ENCODE results near the gene ANGPTL8. TPM values are rescaled to one million over a fixed set of nuclear protein-coding genes. Genes with fewer than 3 reads are reported as not detected.

The ANGPTL8 gene
- total RNA-seq, 2 experiments from 2014 or later, result not detected

GRCh38 chr19:11226716-11227166, 12.7 kb upstream of the ANGPTL8 start:
- Mint-ChIP-seq H3K27me3 (no peaks in the 10 kb centered on the region), H3K36me3 (ENCODE audit: low read depth) (no peaks in the 10 kb centered on the region), H3K9me3 (peaks cover 4% of the 10 kb centered on the region), H3K4me1 (ENCODE audit: low read depth) (no peaks in the 10 kb centered on the region), H3K4me3 (no peak overlapping the region), H3K27ac (no peak overlapping the region)
- DNase-seq, result no peak
- no peak for ATAC-seq (ENCODE audit: poor library complexity)
- H3K27me3 ChIP-seq (ENCODE audit: control insufficient read depth in 1 of 2, insufficient read depth in 2 of 2, low read length in 2 of 2), result no peaks in the 10 kb centered on the region
- no peaks in the 10 kb centered on the region for H3K36me3 ChIP-seq (ENCODE audit: insufficient read depth, low read length)
- ChIA-PET POLR2A (no interaction called here), CTCF (no interaction called here)
- no peak overlapping the region for H3K4me3 ChIP-seq (ENCODE audit: low read length)
- peaks cover 1 to 9% of the 10 kb centered on the region in 2 experiments for H3K9me3 ChIP-seq (ENCODE audit: control insufficient read depth in 1 of 2, insufficient read depth in 1 of 2, low read length in 2 of 2)
- no peaks in the 10 kb centered on the region for H3K4me1 ChIP-seq (ENCODE audit: insufficient read depth, low read length)
- H3K27ac ChIP-seq (ENCODE audit: low read depth in 1 of 2, low read length in 2 of 2), result no peak overlapping the region
- intact Hi-C loops (cut with DNase I, micrococcal nuclease), result no loop called here
- TF ChIP-seq CTCF (IDR thresholded peaks at IDR 0.05), result no peak

- intact Hi-C loops (cut with DNase I, micrococcal nuclease), result no loop called here
- H3K4me3 ChIP-seq (ENCODE audit: low read length), result no peak overlapping the region
- ATAC-seq (ENCODE audit: poor library complexity), result no peak
- no peak for TF ChIP-seq CTCF (IDR thresholded peaks at IDR 0.05)
- no peaks in the 10 kb centered on the region for H3K36me3 ChIP-seq (ENCODE audit: insufficient read depth, low read length)
- no peak overlapping the region for H3K27ac ChIP-seq (ENCODE audit: low read depth in 1 of 2, low read length in 2 of 2)
- Mint-ChIP-seq H3K4me1 (ENCODE audit: low read depth) (no peaks in the 10 kb centered on the region), H3K9me3 (peaks cover 2% of the 10 kb centered on the region), H3K27me3 (no peaks in the 10 kb centered on the region), H3K27ac (no peak overlapping the region), H3K4me3 (no peak overlapping the region), H3K36me3 (ENCODE audit: low read depth) (no peaks in the 10 kb centered on the region)
- ChIA-PET POLR2A (no interaction called here), CTCF (no interaction called here)
- DNase-seq, result no peak
- H3K4me1 ChIP-seq (ENCODE audit: insufficient read depth, low read length), result no peaks in the 10 kb centered on the region
- H3K27me3 ChIP-seq (ENCODE audit: control insufficient read depth in 1 of 2, insufficient read depth in 2 of 2, low read length in 2 of 2), result no peaks in the 10 kb centered on the region
- H3K9me3 ChIP-seq (ENCODE audit: control insufficient read depth in 1 of 2, insufficient read depth in 1 of 2, low read length in 2 of 2), result peaks cover 0 to 4% of the 10 kb centered on the region in 2 experiments
Observed at GRCh38 chr19:11227195-11227886, 12.1 kb upstream of the ANGPTL8 start.

GRCh38 chr19:11230621-11231386, 8.6 kb upstream of the ANGPTL8 start:
- Histone ChIP-seq H3K27ac (ENCODE audit: low read depth in 1 of 2, low read length in 2 of 2) (no peak overlapping the region), H3K4me1 (ENCODE audit: insufficient read depth, low read length) (no peaks in the 10 kb centered on the region), H3K4me3 (ENCODE audit: low read length) (no peak overlapping the region), H3K9me3 (ENCODE audit: control insufficient read depth in 1 of 2, insufficient read depth in 1 of 2, low read length in 2 of 2) (peaks cover 0 to 10% of the 10 kb centered on the region in 2 experiments), H3K36me3 (ENCODE audit: insufficient read depth, low read length) (no peaks in the 10 kb centered on the region), H3K27me3 (ENCODE audit: control insufficient read depth in 1 of 2, insufficient read depth in 2 of 2, low read length in 2 of 2) (no peaks in the 10 kb centered on the region)
- ChIA-PET POLR2A (no interaction called here), CTCF (interaction anchor here (0.5 kb wide), 1 partner anchor 12 kb away, joined by 5 read pairs; no protein-coding TSS in a partner anchor)
- Mint-ChIP-seq H3K4me1 (ENCODE audit: low read depth) (no peaks in the 10 kb centered on the region), H3K4me3 (no peak overlapping the region), H3K36me3 (ENCODE audit: low read depth) (no peaks in the 10 kb centered on the region), H3K27me3 (no peaks in the 10 kb centered on the region), H3K9me3 (no peaks in the 10 kb centered on the region), H3K27ac (no peak overlapping the region)
- DNase-seq, result no peak
- TF ChIP-seq CTCF (IDR thresholded peaks at IDR 0.05), result no peak
- ATAC-seq (ENCODE audit: poor library complexity), result no peak
- intact Hi-C loops (cut with DNase I, micrococcal nuclease), result no loop called here

Data from CD4-positive, alpha-beta T cell (primary cell).